Parathyroid adenoma (tissue), 2 donors: ENCODE data around the gene DCN.

ENCODE experiments used
- H2AFZ ChIP-seq: fragments of 300-600 bp; sonication (generic); one replicate; pipeline ENCODE4 v1.7.0; 2017; ENCODE audit warnings: antibody characterized with exemption, mild to moderate bottlenecking
- H3K27ac ChIP-seq: fragments of 300-600 bp; sonication (generic); one replicate; pipeline ENCODE4 v1.7.0; 2017
- H3K27me3 ChIP-seq: fragments of 300-600 bp; sonication (generic); one replicate; pipeline ENCODE4 v1.7.0; 2017; ENCODE audit warnings: low read length; ENCODE audit not compliant: control insufficient read depth, insufficient read depth
- H3K36me3 ChIP-seq: fragments of 300-600 bp; sonication (generic); one replicate; pipeline ENCODE4 v1.7.0; 2017; ENCODE audit warnings: low read length; ENCODE audit not compliant: control insufficient read depth, insufficient read depth
- H3K4me1 ChIP-seq: fragments of 300-600 bp; sonication (generic); one replicate; pipeline ENCODE4 v1.7.0; 2017; ENCODE audit warnings: control low read depth
- H3K4me2 ChIP-seq: fragments of 300-600 bp; sonication (generic); one replicate; pipeline ENCODE4 v1.7.0; 2017; ENCODE audit warnings: low read length
- H3K4me3 ChIP-seq: fragments of 300-600 bp; sonication (generic); one replicate; pipeline ENCODE4 v1.7.0; 2017; ENCODE audit warnings: low read depth, low read length
- H3K79me2 ChIP-seq: fragments of 300-600 bp; sonication (generic); one replicate; pipeline ENCODE4 v1.7.0; 2017; ENCODE audit warnings: control low read depth
- H3K9ac ChIP-seq: fragments of 300-600 bp; sonication (generic); one replicate; pipeline ENCODE4 v1.7.0; 2017; ENCODE audit warnings: mild to moderate bottlenecking
- H3K9me3 ChIP-seq: fragments of 300-600 bp; sonication (generic); one replicate; pipeline ENCODE4 v1.7.0; 2017; ENCODE audit warnings: low read length; ENCODE audit not compliant: control insufficient read depth
- TF ChIP-seq, protein P1 (sequence below): fragments of 300-600 bp; sonication (generic); IDR thresholded peaks from one replicate; pipeline ENCODE4 v1.7.0; 2017; ENCODE audit warnings: antibody characterized with exemption, mild to moderate bottlenecking
- donor health status: primary hyperparathyroidism.

Gene DCN, protein sequence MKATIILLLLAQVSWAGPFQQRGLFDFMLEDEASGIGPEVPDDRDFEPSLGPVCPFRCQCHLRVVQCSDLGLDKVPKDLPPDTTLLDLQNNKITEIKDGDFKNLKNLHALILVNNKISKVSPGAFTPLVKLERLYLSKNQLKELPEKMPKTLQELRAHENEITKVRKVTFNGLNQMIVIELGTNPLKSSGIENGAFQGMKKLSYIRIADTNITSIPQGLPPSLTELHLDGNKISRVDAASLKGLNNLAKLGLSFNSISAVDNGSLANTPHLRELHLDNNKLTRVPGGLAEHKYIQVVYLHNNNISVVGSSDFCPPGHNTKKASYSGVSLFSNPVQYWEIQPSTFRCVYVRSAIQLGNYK

DNA sequence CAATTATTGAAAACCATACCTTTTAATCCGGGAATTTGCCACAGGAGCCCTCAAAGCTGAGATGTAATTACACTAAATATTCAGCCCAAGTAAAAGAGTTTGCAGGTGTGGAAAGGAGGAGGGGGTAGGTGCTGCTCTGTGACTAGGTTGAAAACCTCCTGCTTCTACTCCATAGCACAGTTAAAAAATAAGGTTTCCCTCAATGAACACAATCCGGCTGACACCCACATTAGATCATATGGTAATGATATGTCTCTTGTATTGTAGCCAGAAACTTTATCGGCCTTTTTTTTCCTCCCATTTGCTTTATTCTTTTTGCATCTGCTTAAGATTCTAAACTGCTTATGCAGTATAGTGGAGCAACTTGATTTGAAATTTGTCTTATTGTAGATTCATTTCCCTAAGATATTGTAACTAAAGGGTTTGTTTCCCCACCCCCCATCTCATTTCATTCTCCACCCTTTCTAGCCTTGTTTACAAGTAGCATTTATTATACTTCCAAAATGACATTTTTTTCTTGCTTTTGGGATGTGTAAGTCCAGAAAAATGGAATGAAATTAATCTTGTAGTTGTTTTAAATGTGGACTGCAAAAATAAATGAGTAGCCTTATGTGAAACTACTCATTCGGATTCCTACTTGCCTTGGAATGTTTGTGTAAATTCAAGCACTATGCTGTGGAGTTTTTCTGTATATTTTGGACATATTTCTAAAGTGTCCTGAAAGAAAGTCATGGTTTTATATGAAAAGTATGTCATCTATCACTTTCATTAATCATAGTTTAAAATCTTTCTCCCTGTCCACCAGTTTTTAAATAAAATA lies at the start of gene DCN:
TSS of gene DCN (minus strand) at position 182 of the 820 bp plus-strand sequence. CDS start 4,265 bp downstream, outside the sequence.
- H3K79me2 ChIP-seq, result no peaks in the 10 kb centered on the region
- TF ChIP-seq, protein P1, sequence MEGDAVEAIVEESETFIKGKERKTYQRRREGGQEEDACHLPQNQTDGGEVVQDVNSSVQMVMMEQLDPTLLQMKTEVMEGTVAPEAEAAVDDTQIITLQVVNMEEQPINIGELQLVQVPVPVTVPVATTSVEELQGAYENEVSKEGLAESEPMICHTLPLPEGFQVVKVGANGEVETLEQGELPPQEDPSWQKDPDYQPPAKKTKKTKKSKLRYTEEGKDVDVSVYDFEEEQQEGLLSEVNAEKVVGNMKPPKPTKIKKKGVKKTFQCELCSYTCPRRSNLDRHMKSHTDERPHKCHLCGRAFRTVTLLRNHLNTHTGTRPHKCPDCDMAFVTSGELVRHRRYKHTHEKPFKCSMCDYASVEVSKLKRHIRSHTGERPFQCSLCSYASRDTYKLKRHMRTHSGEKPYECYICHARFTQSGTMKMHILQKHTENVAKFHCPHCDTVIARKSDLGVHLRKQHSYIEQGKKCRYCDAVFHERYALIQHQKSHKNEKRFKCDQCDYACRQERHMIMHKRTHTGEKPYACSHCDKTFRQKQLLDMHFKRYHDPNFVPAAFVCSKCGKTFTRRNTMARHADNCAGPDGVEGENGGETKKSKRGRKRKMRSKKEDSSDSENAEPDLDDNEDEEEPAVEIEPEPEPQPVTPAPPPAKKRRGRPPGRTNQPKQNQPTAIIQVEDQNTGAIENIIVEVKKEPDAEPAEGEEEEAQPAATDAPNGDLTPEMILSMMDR, result no peak
- no peaks in the 10 kb centered on the region for H3K4me1 ChIP-seq
- H3K9ac ChIP-seq, result no peak within 1 kb of the TSS
- H3K9me3 ChIP-seq, result no peaks in the 10 kb centered on the region
- no peak within 1 kb of the TSS for H3K4me3 ChIP-seq
- H3K27me3 ChIP-seq, result no peaks in the 10 kb centered on the region
- no peak within 1 kb of the TSS for H3K27ac ChIP-seq
- no peak within 1 kb of the TSS for H2AFZ ChIP-seq
- no peak within 1 kb of the TSS for H3K4me2 ChIP-seq
- no peaks in the 10 kb centered on the region for H3K36me3 ChIP-seq

DNA sequence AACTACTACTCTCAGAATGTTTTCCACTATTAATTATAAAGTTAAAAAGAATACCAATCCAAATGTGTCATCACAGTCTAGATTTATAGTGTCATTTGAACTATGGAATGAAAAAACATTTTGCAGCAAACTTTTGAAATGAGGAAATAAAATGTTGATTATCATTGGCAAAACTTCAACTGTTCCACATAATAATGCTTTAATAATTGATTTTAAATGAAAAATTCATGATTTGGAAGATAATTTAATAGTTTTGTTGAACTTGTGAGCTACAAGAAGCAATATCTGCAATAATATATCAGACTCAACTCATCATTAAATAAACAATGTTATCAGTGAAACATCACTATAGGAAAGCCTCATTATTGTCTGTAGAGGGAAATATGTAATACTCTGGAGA lies 48.2 kb upstream of the DCN start:
- Histone ChIP-seq H3K9ac (no peak overlapping the region), H2AFZ (no peak overlapping the region), H3K4me2 (no peak overlapping the region), H3K27me3 (no peaks in the 10 kb centered on the region), H3K4me3 (no peak overlapping the region), H3K9me3 (no peaks in the 10 kb centered on the region), H3K4me1 (no peaks in the 10 kb centered on the region), H3K36me3 (no peaks in the 10 kb centered on the region), H3K27ac (no peak overlapping the region), H3K79me2 (no peaks in the 10 kb centered on the region)
- TF ChIP-seq, protein P1, result no peak

DNA sequence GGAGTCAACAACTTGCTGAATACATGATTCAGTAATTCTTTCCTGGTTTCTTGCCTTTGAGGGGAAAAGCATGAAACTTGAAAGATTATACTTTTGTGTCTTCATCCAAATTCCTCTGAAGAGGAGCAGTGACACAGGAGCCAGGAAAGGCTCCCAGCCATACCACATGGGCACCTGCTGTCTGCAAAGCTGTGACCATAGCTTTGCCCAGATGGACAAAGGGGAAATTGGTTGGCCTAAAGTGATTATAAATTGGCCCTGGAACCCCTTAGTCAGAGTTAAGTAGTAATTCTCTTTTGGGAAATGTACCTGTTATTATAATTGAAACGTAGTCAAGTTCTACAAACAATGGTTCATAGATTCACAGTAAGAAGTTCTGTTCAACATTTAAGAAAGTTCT lies 44.3 kb upstream of the DCN start:
- Histone ChIP-seq H2AFZ (no peak overlapping the region), H3K4me3 (no peak overlapping the region), H3K4me2 (no peak overlapping the region), H3K36me3 (no peaks in the 10 kb centered on the region), H3K9ac (no peak overlapping the region), H3K27ac (no peak overlapping the region), H3K9me3 (no peaks in the 10 kb centered on the region), H3K79me2 (no peaks in the 10 kb centered on the region), H3K4me1 (no peaks in the 10 kb centered on the region), H3K27me3 (no peaks in the 10 kb centered on the region)
- TF ChIP-seq, protein P1, result no peak

DNA sequence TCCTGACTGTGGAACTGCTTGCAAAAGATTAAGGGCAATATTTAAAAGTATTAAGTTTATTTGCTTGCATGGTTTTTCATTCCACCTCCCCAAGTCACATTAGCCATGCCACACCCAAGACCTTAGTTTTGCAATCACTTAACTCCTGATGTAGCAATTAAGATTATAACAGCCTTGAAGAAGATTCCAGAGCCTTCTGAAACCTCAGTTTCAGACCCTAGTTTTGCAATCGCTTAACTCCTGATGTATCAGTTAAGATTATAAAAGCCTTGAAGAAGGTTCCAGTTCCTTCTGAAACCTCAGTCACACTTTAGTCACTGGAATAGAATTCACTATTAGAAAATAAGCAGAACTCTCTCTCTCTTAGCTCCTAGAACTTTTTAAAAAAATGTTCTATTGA lies 42.7 kb upstream of the DCN start:
- TF ChIP-seq, protein P1, result no peak
- Histone ChIP-seq H3K4me1 (no peaks in the 10 kb centered on the region), H3K79me2 (no peaks in the 10 kb centered on the region), H3K4me3 (no peak overlapping the region), H3K9ac (no peak overlapping the region), H2AFZ (no peak overlapping the region), H3K9me3 (no peaks in the 10 kb centered on the region), H3K27ac (no peak overlapping the region), H3K27me3 (no peaks in the 10 kb centered on the region), H3K36me3 (no peaks in the 10 kb centered on the region), H3K4me2 (no peak overlapping the region)
